IPS DF 6.9 (cell line): ENCODE data around the gene ZDHHC14.

Source experiments
- DNase-seq: peaks from one replicate; pipeline ENCODE4 v3.0.0-alpha.2; 2013; ENCODE audit warnings: low read depth, low spot score
- H3K27ac ChIP-seq: one replicate; pipeline ENCODE4 v1.5.1; 2013; ENCODE audit warnings: low read length, control low read depth
- H3K27me3 ChIP-seq: 2 replicates; pipeline ENCODE4 v1.6.1; 2013; ENCODE audit warnings: mild to moderate bottlenecking, low read length; ENCODE audit not compliant: control insufficient read depth, insufficient read depth
- H3K36me3 ChIP-seq: 2 replicates; pipeline ENCODE4 v1.6.1; 2013; ENCODE audit warnings: low read length; ENCODE audit not compliant: control insufficient read depth, insufficient read depth
- H3K4me1 ChIP-seq: 2 replicates; pipeline ENCODE4 v1.6.1; 2013; ENCODE audit warnings: low read length; ENCODE audit not compliant: control insufficient read depth, insufficient read depth
- H3K4me3 ChIP-seq: 2 replicates; pipeline ENCODE4 v1.5.1; 2013; ENCODE audit warnings: mild to moderate bottlenecking, low read length
- H3K9me3 ChIP-seq: 2 replicates; pipeline ENCODE4 v1.6.1; 2013; ENCODE audit warnings: low read length, inconsistent platforms; ENCODE audit not compliant: control insufficient read depth, insufficient read depth
- WGBS: extraction: QIAGEN DNeasy Blood & Tissue Kit; methylation state at CpG from one replicate; pipeline ENCODE4 v1.1.7; 2013; ENCODE audit warnings: mixed read lengths, missing lambda C conversion rate; ENCODE audit not compliant: insufficient read length, insufficient coverage; 5-methylcytosine and 5-hydroxymethylcytosine counted together

The ZDHHC14 gene

GRCh38 chr6:157429248-157429647 is 48.3 kb downstream of the ZDHHC14 start:
- no peaks in the 10 kb centered on the region for H3K9me3 ChIP-seq
- no CpG with 5 or more reads among the region's 1 CpG for WGBS
- no peak for DNase-seq
- H3K27ac ChIP-seq, result no peak overlapping the region
- no peak overlapping the region for H3K4me3 ChIP-seq
- no peaks in the 10 kb centered on the region for H3K36me3 ChIP-seq
- no peaks in the 10 kb centered on the region for H3K27me3 ChIP-seq
- H3K4me1 ChIP-seq, result peaks cover 2% of the 10 kb centered on the region; the same call in 1 of the 2 replicates

GRCh38 chr6:157430834-157431233 is 49.8 kb downstream of the ZDHHC14 start:
- DNase-seq, result no peak
- Histone ChIP-seq H3K27ac (no peak overlapping the region), H3K36me3 (no peaks in the 10 kb centered on the region), H3K27me3 (no peaks in the 10 kb centered on the region), H3K9me3 (no peaks in the 10 kb centered on the region), H3K4me3 (no peak overlapping the region), H3K4me1 (peaks cover 2% of the 10 kb centered on the region; the same call in 1 of the 2 replicates)
- no CpG with 5 or more reads among the region's 3 CpGs for WGBS

GRCh38 chr6:157432231-157432891 is 51.4 kb downstream of the ZDHHC14 start:
- no peak overlapping the region for H3K4me3 ChIP-seq
- no CpG with 5 or more reads among the region's 7 CpGs for WGBS
- no peaks in the 10 kb centered on the region for H3K9me3 ChIP-seq
- H3K4me1 ChIP-seq, result peaks cover 2% of the 10 kb centered on the region; the same call in 1 of the 2 replicates
- H3K27ac ChIP-seq, result no peak overlapping the region
- DNase-seq, result no peak
- no peaks in the 10 kb centered on the region for H3K27me3 ChIP-seq
- no peaks in the 10 kb centered on the region for H3K36me3 ChIP-seq

DNA sequence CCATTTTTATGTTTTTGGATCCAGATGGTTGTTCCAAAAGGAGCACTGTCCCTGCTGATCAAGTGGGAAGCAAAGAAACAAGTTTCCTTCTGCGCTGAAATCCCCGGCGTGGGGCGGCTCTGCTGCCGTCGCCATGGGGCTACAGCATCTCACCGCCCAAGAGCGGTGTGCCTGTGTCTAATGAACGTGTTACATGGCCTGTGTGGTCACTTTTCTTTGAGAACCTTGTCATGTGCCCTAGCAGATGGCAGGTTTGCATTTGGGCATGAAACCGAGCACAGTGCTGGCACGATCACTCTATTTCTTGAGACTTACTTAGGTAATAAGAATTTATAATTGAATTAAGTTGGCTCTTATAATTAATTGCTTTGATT is 51.9 kb downstream of the ZDHHC14 start:
- no peaks in the 10 kb centered on the region for H3K9me3 ChIP-seq
- no peak overlapping the region for H3K4me3 ChIP-seq
- H3K36me3 ChIP-seq, result no peaks in the 10 kb centered on the region
- no peaks in the 10 kb centered on the region for H3K27me3 ChIP-seq
- no peak overlapping the region for H3K27ac ChIP-seq
- WGBS, result no CpG with 5 or more reads among the region's 11 CpGs
- peaks cover 2% of the 10 kb centered on the region; the same call in 1 of the 2 replicates for H3K4me1 ChIP-seq
- no peak for DNase-seq

GRCh38 chr6:157433678-157434081 is 52.7 kb downstream of the ZDHHC14 start:
- Histone ChIP-seq H3K9me3 (no peaks in the 10 kb centered on the region), H3K4me3 (no peak overlapping the region), H3K27me3 (no peaks in the 10 kb centered on the region), H3K4me1 (peaks cover 2% of the 10 kb centered on the region; the same call in 1 of the 2 replicates), H3K36me3 (no peaks in the 10 kb centered on the region), H3K27ac (no peak overlapping the region)
- DNase-seq, result no peak
- WGBS, result no CpG with 5 or more reads among the region's 3 CpGs

DNA sequence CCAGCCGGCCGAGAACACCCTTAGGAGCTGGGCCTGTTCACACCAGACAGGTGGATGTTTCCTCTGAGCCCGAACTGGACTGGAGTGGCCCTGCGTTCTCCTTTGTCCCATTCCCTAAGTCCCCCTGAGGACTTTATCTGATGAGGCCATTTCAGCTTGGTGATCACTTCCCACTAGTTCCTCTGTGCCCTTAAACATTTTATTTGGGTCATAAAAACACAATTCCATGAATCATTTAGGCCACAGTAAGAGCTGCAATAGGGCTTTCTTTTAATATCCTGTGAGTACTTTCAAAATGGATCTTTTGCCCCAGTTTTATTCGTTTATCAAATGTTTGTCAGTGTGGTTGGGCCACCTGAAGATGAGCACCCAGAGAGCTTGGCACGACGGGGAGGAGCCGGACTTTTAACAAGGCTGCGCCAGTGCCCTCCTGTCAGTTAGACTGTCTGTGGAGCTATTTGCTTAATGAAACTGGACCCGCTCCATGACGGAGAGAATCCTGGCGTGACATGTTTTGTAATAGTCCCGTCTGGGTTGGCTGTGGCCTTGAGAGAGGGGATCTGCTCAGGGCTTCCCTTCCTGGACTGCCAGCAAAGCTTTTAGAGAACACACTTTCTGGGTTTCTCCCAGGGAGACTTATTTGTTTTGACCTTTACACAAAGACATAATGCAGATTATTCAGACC is 53.5 kb downstream of the ZDHHC14 start:
- H3K4me1 ChIP-seq, result no peaks in the 10 kb centered on the region
- no CpG with 5 or more reads among the region's 13 CpGs for WGBS
- H3K27me3 ChIP-seq, result no peaks in the 10 kb centered on the region
- DNase-seq, result no peak
- H3K36me3 ChIP-seq, result no peaks in the 10 kb centered on the region
- H3K4me3 ChIP-seq, result no peak overlapping the region
- H3K9me3 ChIP-seq, result no peaks in the 10 kb centered on the region
- no peak overlapping the region for H3K27ac ChIP-seq

- Histone ChIP-seq H3K9me3 (no peaks in the 10 kb centered on the region), H3K27me3 (no peaks in the 10 kb centered on the region), H3K36me3 (no peaks in the 10 kb centered on the region), H3K4me3 (no peak overlapping the region), H3K4me1 (no peaks in the 10 kb centered on the region), H3K27ac (no peak overlapping the region)
- WGBS, result no CpG with 5 or more reads among the region's 13 CpGs
- no peak for DNase-seq
These were observed 55.4 kb downstream of the ZDHHC14 start for GRCh38 chr6:157436219-157436943.

GRCh38 chr6:157436944-157437336 is 56.0 kb downstream of the ZDHHC14 start:
- no CpG with 5 or more reads among the region's 4 CpGs for WGBS
- H3K36me3 ChIP-seq, result no peaks in the 10 kb centered on the region

DNA sequence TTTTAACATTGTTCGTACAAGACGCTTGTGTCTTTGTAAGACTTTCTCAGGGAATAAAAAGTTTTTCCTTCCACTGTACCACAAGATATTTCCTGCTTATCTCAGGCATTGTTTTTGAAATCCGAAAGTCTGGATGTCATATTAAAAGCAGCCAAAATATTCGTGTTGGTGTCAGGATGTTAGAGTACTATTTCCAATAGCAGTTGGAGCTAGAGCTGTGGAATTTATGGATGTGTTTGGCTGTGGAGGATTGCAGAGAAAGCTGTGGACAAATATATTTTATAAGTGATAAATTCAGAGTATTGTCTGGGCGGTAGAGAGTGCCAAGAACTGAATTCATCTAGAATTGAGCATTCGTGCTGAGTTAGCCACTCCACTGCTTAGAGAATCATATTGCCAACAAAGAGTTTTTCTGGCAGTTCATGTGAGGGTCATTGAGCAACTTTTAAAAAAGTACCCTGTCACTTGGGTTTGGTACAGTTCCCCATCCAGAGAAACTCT is 57.7 kb downstream of the ZDHHC14 start:
- Histone ChIP-seq H3K9me3 (no peaks in the 10 kb centered on the region), H3K4me3 (no peak overlapping the region), H3K27ac (no peak overlapping the region), H3K36me3 (no peaks in the 10 kb centered on the region), H3K4me1 (no peaks in the 10 kb centered on the region), H3K27me3 (no peaks in the 10 kb centered on the region)
- WGBS, result no CpG with 5 or more reads among the region's 6 CpGs
- no peak for DNase-seq

More at GRCh38 chr6:157436944-157437336, 56.0 kb downstream of the ZDHHC14 start:
- no peaks in the 10 kb centered on the region for H3K4me1 ChIP-seq
- H3K4me3 ChIP-seq, result no peak overlapping the region
- DNase-seq, result no peak
- H3K27me3 ChIP-seq, result no peaks in the 10 kb centered on the region
- no peak overlapping the region for H3K27ac ChIP-seq
- H3K9me3 ChIP-seq, result no peaks in the 10 kb centered on the region

DNA sequence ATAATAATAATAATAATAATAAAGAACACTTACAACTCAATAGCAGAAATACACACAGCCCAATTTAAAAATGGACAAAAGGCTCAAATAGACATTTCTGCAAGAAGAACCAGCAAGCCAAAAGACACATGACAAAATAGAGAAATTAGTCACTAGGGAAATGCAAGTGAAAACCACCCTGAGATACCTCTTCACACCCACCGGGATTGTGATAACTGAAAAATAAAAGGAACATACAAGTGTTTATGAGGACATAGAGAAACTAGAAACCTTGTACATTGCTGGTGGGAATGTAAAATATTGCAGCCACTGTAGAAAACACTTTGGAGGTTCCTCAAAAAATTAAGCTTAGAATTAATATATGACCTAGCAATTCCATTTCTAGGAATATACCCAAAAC is 59.2 kb downstream of the ZDHHC14 start:
- no CpG with 5 or more reads among the region's 1 CpG for WGBS

More for the DNA sequence above, 59.2 kb downstream of the ZDHHC14 start:
- no peaks in the 10 kb centered on the region for H3K4me1 ChIP-seq
- H3K27me3 ChIP-seq, result no peaks in the 10 kb centered on the region
- no peaks in the 10 kb centered on the region for H3K36me3 ChIP-seq
- no peaks in the 10 kb centered on the region for H3K9me3 ChIP-seq
- no peak for DNase-seq
- no peak overlapping the region for H3K4me3 ChIP-seq
- H3K27ac ChIP-seq, result no peak overlapping the region
